HepG2 (cell line): ENCODE measurements around the gene ZMYND8. TPM values are rescaled to one million over a fixed set of nuclear protein-coding genes. Genes with fewer than 3 reads are reported as not detected.

Experiments
- AKAP8 ChIP-seq: sonication (generic); formaldehyde crosslinking; IDR thresholded peaks from 2 replicates; pipeline ENCODE4 v1.5.1; 2020; ENCODE audit warnings: mild to moderate bottlenecking, missing genetic modification reagents
- CCDC6 ChIP-seq: sonication (generic); formaldehyde crosslinking; IDR thresholded peaks from 2 replicates; pipeline ENCODE4 v1.8.1; 2022; ENCODE audit warnings: mild to moderate bottlenecking, missing genetic modification reagents, moderate library complexity
- HBP1 ChIP-seq: IDR thresholded peaks from 2 replicates; pipeline ENCODE4 v1.6.1; 2016; ENCODE audit warnings: low read depth, control low read depth
- LBX2 ChIP-seq: sonication (generic); formaldehyde crosslinking; IDR thresholded peaks from 2 replicates; pipeline ENCODE4 v1.5.0; 2020; ENCODE audit warnings: missing genetic modification reagents, mild to moderate bottlenecking, borderline replicate concordance
- MTERF4 ChIP-seq: sonication (generic); formaldehyde crosslinking; IDR thresholded peaks from 2 replicates; pipeline ENCODE4 v1.8.0; 2023; ENCODE audit warnings: mild to moderate bottlenecking, missing genetic modification reagents
- RNF219 ChIP-seq: sonication (generic); formaldehyde crosslinking; IDR thresholded peaks from 2 replicates; pipeline ENCODE4 v1.5.0; 2020; ENCODE audit warnings: mild to moderate bottlenecking, missing genetic modification reagents
- SATB2 ChIP-seq: sonication (generic); formaldehyde crosslinking; IDR thresholded peaks from 2 replicates; pipeline ENCODE4 v1.5.0; 2020; ENCODE audit warnings: missing genetic modification reagents
- SMAD9 ChIP-seq: sonication (generic); formaldehyde crosslinking; IDR thresholded peaks from 2 replicates; pipeline ENCODE4 v1.5.1; 2020; ENCODE audit warnings: mild to moderate bottlenecking, missing genetic modification reagents
- ZBTB1 ChIP-seq: sonication (generic); formaldehyde crosslinking; IDR thresholded peaks from 2 replicates; pipeline ENCODE4 v1.4.0; 2020; ENCODE audit warnings: missing genetic modification reagents, borderline replicate concordance
- ZFP36 ChIP-seq: fragments of 150-350 bp; IDR thresholded peaks from 2 replicates; pipeline ENCODE4 v1.6.1; 2018; ENCODE audit warnings: borderline replicate concordance, low read length, low read depth; ENCODE audit not compliant: partially characterized antibody
- ZNF136 ChIP-seq: sonication (generic); formaldehyde crosslinking; IDR thresholded peaks from 2 replicates; pipeline ENCODE4 v1.8.1; 2022; ENCODE audit warnings: low read depth, mild to moderate bottlenecking, moderate library complexity, missing genetic modification reagents
- ZNF263 ChIP-seq: sonication (generic); formaldehyde crosslinking; IDR thresholded peaks from 2 replicates; pipeline ENCODE4 v1.4.0; 2020; ENCODE audit warnings: missing genetic modification reagents
- ZNF3 ChIP-seq: IDR thresholded peaks from 2 replicates; pipeline ENCODE4 v1.7.0; 2017; ENCODE audit warnings: inconsistent platforms
- ZNF329 ChIP-seq: sonication (generic); formaldehyde crosslinking; IDR thresholded peaks from 2 replicates; pipeline ENCODE4 v1.9.0; 2021; ENCODE audit warnings: low read depth, mild to moderate bottlenecking, missing genetic modification reagents
- ZNF331 ChIP-seq: sonication (generic); formaldehyde crosslinking; IDR thresholded peaks from 2 replicates; pipeline ENCODE4 v1.4.0; 2020; ENCODE audit warnings: missing genetic modification reagents
- ZNF354B ChIP-seq: sonication (generic); formaldehyde crosslinking; IDR thresholded peaks from 2 replicates; pipeline ENCODE4 v1.8.0; 2022; ENCODE audit warnings: mild to moderate bottlenecking, missing genetic modification reagents
- ZNF678 ChIP-seq: sonication (generic); formaldehyde crosslinking; IDR thresholded peaks from 2 replicates; pipeline ENCODE4 v1.4.0; 2020; ENCODE audit warnings: mild to moderate bottlenecking, missing genetic modification reagents
- ZNF704 ChIP-seq: sonication (generic); formaldehyde crosslinking; IDR thresholded peaks from 2 replicates; pipeline ENCODE4 v1.8.1; 2023; ENCODE audit warnings: mild to moderate bottlenecking, inconsistent platforms, moderate library complexity, missing genetic modification reagents, borderline replicate concordance
- ZNF710 ChIP-seq: sonication (generic); formaldehyde crosslinking; IDR thresholded peaks from 2 replicates; pipeline ENCODE4 v1.5.0; 2020; ENCODE audit warnings: mild to moderate bottlenecking, missing genetic modification reagents, borderline replicate concordance
- polyA plus RNA-seq, 8 experiments: library from polyadenylated mRNA; depleted of rRNA in 3 of 8; stranded (reverse) in 7 of 8; unstranded in 1 of 8; fragments of >200 nt; fragmentation: Illumina TruSeq in 4 of 8; extraction: Trizol in 4 of 8; gene quantifications; 2 replicates each; pipeline versions ENCODE4 v1.2.1 to v1.2.3, GENCODE V29; 2011 to 2016; ENCODE audit warnings: low read depth in 4 of 8, missing spikeins in 1 of 8, mixed read lengths in 1 of 8; ENCODE audit not compliant: insufficient read depth in 1 of 8
- total RNA-seq, 5 experiments: library from RNA; depleted of rRNA; stranded (reverse); fragments of >200 nt; fragmentation: Illumina TruSeq; extraction: Trizol; gene quantifications; 2 replicates each; pipeline ENCODE4 v1.2.3, GENCODE V29; 2016; ENCODE audit warnings: low read depth in 1 of 5

Gene ZMYND8
- total and polyA plus RNA-seq, 2 of the 13 experiments (the other 11 are each of a cell fraction or from before 2014, with no cell fraction given) = 53.9 to 84.7 TPM

GRCh38 chr20:47196091-47197081 lies 160.1 kb downstream of the ZMYND8 start (continued):
- TF ChIP-seq ZNF678 (CRISPR knock-in tag) (no peak), LBX2 (peak; percentile 65; the same call in 1 of the 2 replicates), SMAD9 (CRISPR knock-in tag) (0 out of 2 replicates have a peak, but pooled peaks have one; percentile 50), ZFP36 (no peak), ZNF704 (no peak), ZNF263 (CRISPR knock-in tag) (0 out of 2 replicates have a peak, but pooled peaks have one; percentile 42), ZBTB1 (CRISPR knock-in tag) (peak; percentile 56; the same call in 1 of the 2 replicates), CCDC6 (CRISPR knock-in tag) (peak; percentile 38; the same call in 1 of the 2 replicates), ZNF136 (peak; percentile 94), AKAP8 (peak; percentile 65; the same call in 1 of the 2 replicates), MTERF4 (0 out of 2 replicates have a peak, but pooled peaks have one; percentile 23), ZNF710 (peak; percentile 66; the same call in 1 of the 2 replicates), SATB2 (CRISPR knock-in tag) (peak; percentile 48; the same call in 1 of the 2 replicates), HBP1 (CRISPR knock-in tag) (no peak), ZNF329 (CRISPR knock-in tag) (no peak), RNF219 (CRISPR knock-in tag) (peak; percentile 69; the same call in 1 of the 2 replicates), ZNF3 (CRISPR knock-in tag) (no peak), ZNF331 (peak; percentile 79; the same call in 1 of the 2 replicates), ZNF354B (0 out of 2 replicates have a peak, but pooled peaks have one; percentile 64)
